ENCODE measurements around the gene LRRC1. TPM values are rescaled to one million over a fixed set of nuclear protein-coding genes. Genes with fewer than 3 reads are reported as not detected.

LRRC1 gene
- total RNA-seq, 1 donor from 2014 or later, result 2.6 TPM

DNA sequence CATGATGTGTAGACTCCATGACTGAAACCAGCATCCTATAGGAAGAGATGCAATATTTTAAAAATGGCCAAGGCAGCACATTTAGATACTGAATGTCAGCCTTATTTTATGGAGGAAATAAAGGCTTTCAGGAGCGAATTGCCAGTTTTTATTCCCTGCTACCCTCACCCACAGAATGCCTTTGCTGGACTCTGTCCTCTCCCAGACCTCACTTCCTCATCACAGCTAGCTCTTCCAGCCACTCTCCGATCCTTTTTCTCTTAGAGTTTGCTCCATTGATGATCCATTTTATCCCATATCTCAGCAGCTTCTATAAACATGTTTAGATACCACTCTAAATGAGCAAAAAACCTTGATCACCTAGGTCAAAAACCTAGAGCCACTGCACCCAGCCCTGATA lies 137.7 kb downstream of the LRRC1 start:
- Mint-ChIP-seq H3K36me3 (ENCODE audit: unreplicated experiment) (peaks cover 4% of the 10 kb centered on the region), H3K27ac (ENCODE audit: unreplicated experiment) (peak overlapping the region; percentile 30), H3K9me3 (ENCODE audit: unreplicated experiment) (no peaks in the 10 kb centered on the region), H3K4me1 (ENCODE audit: low read depth, unreplicated experiment) (peaks cover 2% of the 10 kb centered on the region), H3K27me3 (ENCODE audit: unreplicated experiment) (peaks cover 7% of the 10 kb centered on the region), H3K4me3 (ENCODE audit: unreplicated experiment) (no peak overlapping the region)
- DNase-seq, result no peak
- TF ChIP-seq, protein P1, sequence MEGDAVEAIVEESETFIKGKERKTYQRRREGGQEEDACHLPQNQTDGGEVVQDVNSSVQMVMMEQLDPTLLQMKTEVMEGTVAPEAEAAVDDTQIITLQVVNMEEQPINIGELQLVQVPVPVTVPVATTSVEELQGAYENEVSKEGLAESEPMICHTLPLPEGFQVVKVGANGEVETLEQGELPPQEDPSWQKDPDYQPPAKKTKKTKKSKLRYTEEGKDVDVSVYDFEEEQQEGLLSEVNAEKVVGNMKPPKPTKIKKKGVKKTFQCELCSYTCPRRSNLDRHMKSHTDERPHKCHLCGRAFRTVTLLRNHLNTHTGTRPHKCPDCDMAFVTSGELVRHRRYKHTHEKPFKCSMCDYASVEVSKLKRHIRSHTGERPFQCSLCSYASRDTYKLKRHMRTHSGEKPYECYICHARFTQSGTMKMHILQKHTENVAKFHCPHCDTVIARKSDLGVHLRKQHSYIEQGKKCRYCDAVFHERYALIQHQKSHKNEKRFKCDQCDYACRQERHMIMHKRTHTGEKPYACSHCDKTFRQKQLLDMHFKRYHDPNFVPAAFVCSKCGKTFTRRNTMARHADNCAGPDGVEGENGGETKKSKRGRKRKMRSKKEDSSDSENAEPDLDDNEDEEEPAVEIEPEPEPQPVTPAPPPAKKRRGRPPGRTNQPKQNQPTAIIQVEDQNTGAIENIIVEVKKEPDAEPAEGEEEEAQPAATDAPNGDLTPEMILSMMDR (IDR thresholded peaks at IDR 0.05; ENCODE audit: partially characterized antibody, unreplicated experiment), result no peak

DNA sequence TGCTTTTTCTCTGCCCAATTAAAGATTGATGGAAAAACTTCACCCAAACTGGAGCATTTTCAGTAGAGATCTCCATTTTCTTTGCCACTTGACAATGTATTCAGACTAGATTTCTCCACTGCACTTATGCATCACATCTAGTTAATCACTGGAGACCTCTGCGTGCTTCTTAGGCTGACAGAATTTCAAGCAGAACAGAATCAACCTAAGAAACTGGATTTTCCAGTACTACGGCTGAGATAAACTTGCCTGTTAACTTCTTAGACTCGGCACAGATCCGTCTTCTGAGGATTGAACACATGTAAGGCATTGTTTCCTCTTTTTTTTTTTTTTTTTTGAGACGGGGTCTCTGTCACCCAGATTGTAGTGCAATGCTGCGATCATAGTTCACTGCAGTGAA lies 139.2 kb downstream of the LRRC1 start:
- no peaks in the 10 kb centered on the region for H3K36me3 Mint-ChIP-seq (ENCODE audit: unreplicated experiment)

DNA sequence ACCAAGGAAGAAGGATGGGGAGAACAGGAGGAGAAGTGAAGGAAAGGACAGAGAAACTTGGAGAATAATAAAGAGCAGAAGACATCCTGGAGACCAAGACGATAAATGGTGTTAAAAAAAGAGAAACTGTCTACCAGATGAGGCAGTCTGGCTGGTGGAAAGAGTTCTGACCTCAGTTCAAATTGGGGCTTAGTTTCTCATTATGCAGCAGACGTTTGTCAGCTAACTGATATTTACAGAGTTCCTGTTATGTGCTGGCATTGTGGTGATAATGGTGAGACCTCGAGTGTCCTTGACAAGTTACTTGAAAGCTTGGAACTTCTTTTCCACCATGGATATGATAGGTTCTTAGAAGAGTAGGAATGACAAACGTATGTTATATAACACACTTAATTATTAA lies 142.7 kb downstream of the LRRC1 start:
- DNase-seq, result no peak
- no peaks in the 10 kb centered on the region for H3K36me3 Mint-ChIP-seq (ENCODE audit: unreplicated experiment)
- peaks cover 5% of the 10 kb centered on the region for H3K27me3 Mint-ChIP-seq (ENCODE audit: unreplicated experiment)
- no peak overlapping the region for H3K27ac Mint-ChIP-seq (ENCODE audit: unreplicated experiment)
- TF ChIP-seq, protein P1 (IDR thresholded peaks at IDR 0.05; ENCODE audit: partially characterized antibody, unreplicated experiment), result no peak
- H3K4me3 Mint-ChIP-seq (ENCODE audit: unreplicated experiment), result no peak overlapping the region
- no peaks in the 10 kb centered on the region for H3K4me1 Mint-ChIP-seq (ENCODE audit: low read depth, unreplicated experiment)
- no peaks in the 10 kb centered on the region for H3K9me3 Mint-ChIP-seq (ENCODE audit: unreplicated experiment)

More for the DNA sequence above, 139.2 kb downstream of the LRRC1 start:
- H3K27ac Mint-ChIP-seq (ENCODE audit: unreplicated experiment), result no peak overlapping the region
- no peak overlapping the region for H3K4me3 Mint-ChIP-seq (ENCODE audit: unreplicated experiment)
- DNase-seq, result no peak
- no peaks in the 10 kb centered on the region for H3K9me3 Mint-ChIP-seq (ENCODE audit: unreplicated experiment)
- peaks cover 9% of the 10 kb centered on the region for H3K27me3 Mint-ChIP-seq (ENCODE audit: unreplicated experiment)
- peaks cover 2% of the 10 kb centered on the region for H3K4me1 Mint-ChIP-seq (ENCODE audit: low read depth, unreplicated experiment)
- TF ChIP-seq, protein P1 (IDR thresholded peaks at IDR 0.05; ENCODE audit: partially characterized antibody, unreplicated experiment), result no peak

GRCh38 chr6:53938810-53939209 lies 144.0 kb downstream of the LRRC1 start:
- Mint-ChIP-seq H3K4me1 (ENCODE audit: low read depth, unreplicated experiment) (no peaks in the 10 kb centered on the region), H3K27ac (ENCODE audit: unreplicated experiment) (no peak overlapping the region), H3K4me3 (ENCODE audit: unreplicated experiment) (no peak overlapping the region), H3K36me3 (ENCODE audit: unreplicated experiment) (no peaks in the 10 kb centered on the region), H3K27me3 (ENCODE audit: unreplicated experiment) (peaks cover 2% of the 10 kb centered on the region), H3K9me3 (ENCODE audit: unreplicated experiment) (no peaks in the 10 kb centered on the region)
- TF ChIP-seq, protein P1 (IDR thresholded peaks at IDR 0.05; ENCODE audit: partially characterized antibody, unreplicated experiment), result no peak
- DNase-seq, result no peak

GRCh38 chr6:53939830-53940229 lies 145.0 kb downstream of the LRRC1 start:
- Mint-ChIP-seq H3K27me3 (ENCODE audit: unreplicated experiment) (peaks cover 2% of the 10 kb centered on the region), H3K27ac (ENCODE audit: unreplicated experiment) (no peak overlapping the region), H3K36me3 (ENCODE audit: unreplicated experiment) (no peaks in the 10 kb centered on the region), H3K4me3 (ENCODE audit: unreplicated experiment) (no peak overlapping the region), H3K4me1 (ENCODE audit: low read depth, unreplicated experiment) (no peaks in the 10 kb centered on the region), H3K9me3 (ENCODE audit: unreplicated experiment) (no peaks in the 10 kb centered on the region)
- no peak for DNase-seq
- TF ChIP-seq, protein P1 (IDR thresholded peaks at IDR 0.05; ENCODE audit: partially characterized antibody, unreplicated experiment), result no peak

Data from glutamatergic neuron (in vitro differentiated cells).